Spinal cord (tissue), 10 donors: ENCODE data around the gene ACAP2. TPM values are rescaled to one million over a fixed set of nuclear protein-coding genes. Genes with fewer than 3 reads are reported as not detected.

ENCODE experiments used
- DNase-seq, 6 donors: peaks; one replicate each; pipeline versions ENCODE4 v3.0.0 to v3.0.0-alpha.2; 2013 to 2015; ENCODE audit warnings: low spot score in 6 of 6, low read depth in 4 of 6
- H3K27ac ChIP-seq: one replicate; pipeline ENCODE4 v1.5.1; 2013; ENCODE audit warnings: low read depth, low read length, control low read depth
- H3K27me3 ChIP-seq: one replicate; pipeline ENCODE4 v1.6.1; 2013; ENCODE audit warnings: low read length; ENCODE audit not compliant: control insufficient read depth, insufficient read depth
- H3K36me3 ChIP-seq: one replicate; pipeline ENCODE4 v1.6.1; 2013; ENCODE audit warnings: low read length; ENCODE audit not compliant: control insufficient read depth, insufficient read depth
- H3K4me1 ChIP-seq: one replicate; pipeline ENCODE4 v1.6.1; 2013; ENCODE audit warnings: low read length; ENCODE audit not compliant: control insufficient read depth, insufficient read depth
- H3K4me3 ChIP-seq: one replicate; pipeline ENCODE4 v1.5.1; 2013; ENCODE audit warnings: low read depth, low read length, control low read depth
- H3K9me3 ChIP-seq: one replicate; pipeline ENCODE4 v1.6.1; 2013; ENCODE audit warnings: low read length; ENCODE audit not compliant: control insufficient read depth, insufficient read depth
- WGBS: methylation state at CpG from one replicate; pipeline ENCODE4 v1.1.5; 2013; ENCODE audit warnings: missing lambda C conversion rate; ENCODE audit not compliant: insufficient coverage; 5-methylcytosine and 5-hydroxymethylcytosine counted together
- polyA plus RNA-seq, 2 donors: library from polyadenylated mRNA; unstranded; fragments of 120-200 nt; gene quantifications; one replicate each; pipeline ENCODE4 v1.2.1, GENCODE V29; 2013; ENCODE audit not compliant: insufficient read length in 2 of 2
- total RNA-seq, 2 donors: library from RNA; depleted of rRNA in 1 of 2; stranded (reverse); fragments of 120-200 nt in 1 of 2; fragments of >200 nt in 1 of 2; gene quantifications; one replicate each; pipeline versions ENCODE4 v1.2.3 to v1.2.4, GENCODE V29; 2013 to 2014
- donor health status: healthy.

The ACAP2 gene
- total and polyA plus RNA-seq, 4 donors = 34.5 to 197 (median 57.2) TPM

- peak overlapping the region; percentile 85 for H3K27ac ChIP-seq
- H3K4me3 ChIP-seq = peak overlapping the region; percentile 57
- peaks cover 19% of the 10 kb centered on the region for H3K36me3 ChIP-seq
- no peaks in the 10 kb centered on the region for H3K9me3 ChIP-seq
- 2% methylated on average over 82 of the region's 82 CpGs for WGBS
- H3K27me3 ChIP-seq = no peaks in the 10 kb centered on the region
- peaks cover 59% of the 10 kb centered on the region for H3K4me1 ChIP-seq
- peak in 5 of 6 donors; percentile 74 to 96 (median 82) for DNase-seq
These were observed 183.1 kb downstream of the ACAP2 start for GRCh38 chr3:195259475-195260279.

GRCh38 chr3:195259154-195259474 is 183.7 kb downstream of the ACAP2 start:
- H3K9me3 ChIP-seq = no peaks in the 10 kb centered on the region
- DNase-seq = no peak
- H3K4me3 ChIP-seq = peak overlapping the region; percentile 57
- no peaks in the 10 kb centered on the region for H3K27me3 ChIP-seq
- peaks cover 65% of the 10 kb centered on the region for H3K4me1 ChIP-seq
- WGBS = 39% methylated on average over 4 of the region's 7 CpGs
- peak overlapping the region; percentile 85 for H3K27ac ChIP-seq
- H3K36me3 ChIP-seq = peaks cover 20% of the 10 kb centered on the region

GRCh38 chr3:195258449-195259153 is 184.2 kb downstream of the ACAP2 start:
- DNase-seq = peak in 1 of 6 donors; percentile 64
- H3K27ac ChIP-seq = peak overlapping the region; percentile 85
- H3K4me1 ChIP-seq = peaks cover 70% of the 10 kb centered on the region
- WGBS = 57% methylated on average over 14 of the region's 14 CpGs
- no peaks in the 10 kb centered on the region for H3K9me3 ChIP-seq
- H3K4me3 ChIP-seq = no peak overlapping the region
- no peaks in the 10 kb centered on the region for H3K27me3 ChIP-seq
- H3K36me3 ChIP-seq = peaks cover 23% of the 10 kb centered on the region

DNA sequence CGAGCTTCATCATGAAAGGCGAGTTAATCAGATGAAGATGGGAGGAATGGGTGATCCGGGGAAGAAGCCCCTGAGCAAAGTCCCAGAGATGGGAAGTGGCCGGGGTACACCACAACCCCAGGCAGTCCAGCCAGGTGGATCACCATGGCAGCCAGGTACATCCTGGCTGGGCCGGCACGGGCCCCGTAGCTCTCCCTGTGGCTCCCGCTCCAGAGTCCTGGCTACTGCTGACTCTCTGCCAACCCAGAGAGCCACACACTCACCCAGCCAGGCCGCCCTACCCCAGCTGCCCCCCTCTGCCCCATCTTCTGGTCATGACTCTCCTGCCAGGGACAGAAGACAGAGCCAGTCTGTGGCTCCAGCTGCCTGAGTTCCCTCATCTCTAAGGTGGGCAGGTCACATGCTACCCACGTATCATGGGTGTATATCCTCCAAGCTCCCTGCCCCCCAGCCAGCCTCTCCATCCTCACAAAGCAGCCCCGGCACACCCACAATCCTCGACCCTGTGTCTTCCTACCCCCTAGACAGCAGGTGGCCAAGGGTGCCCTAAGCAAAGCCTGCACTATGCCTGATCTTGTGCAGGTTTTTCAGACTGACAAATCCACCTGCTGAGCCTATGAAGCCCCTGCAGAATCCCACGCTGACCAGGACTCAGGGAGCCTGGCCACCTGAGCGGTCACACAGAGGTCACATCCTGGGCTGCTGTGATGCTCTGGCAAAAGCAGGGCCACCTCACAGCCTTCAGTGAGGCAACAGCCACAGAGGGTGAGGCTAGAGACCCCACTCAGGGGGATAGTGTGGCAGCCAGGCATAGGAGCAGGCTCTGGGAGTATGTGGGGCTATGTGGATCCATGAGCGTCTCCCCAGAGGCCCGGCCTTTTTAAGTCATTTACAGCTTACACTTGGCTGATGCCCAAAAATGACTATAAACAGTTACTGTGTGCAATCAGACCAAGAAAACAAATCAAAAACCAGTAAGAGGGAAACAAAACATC is 185.1 kb downstream of the ACAP2 start:
- Histone ChIP-seq H3K27ac (peak overlapping the region; percentile 29), H3K27me3 (no peaks in the 10 kb centered on the region), H3K36me3 (peaks cover 23% of the 10 kb centered on the region), H3K9me3 (no peaks in the 10 kb centered on the region), H3K4me1 (peaks cover 78% of the 10 kb centered on the region), H3K4me3 (no peak overlapping the region)
- 86% methylated on average over 14 of the region's 16 CpGs for WGBS
- peak in 1 of 6 donors; percentile 22 for DNase-seq

GRCh38 chr3:195256639-195257453 is 186.0 kb downstream of the ACAP2 start:
- peaks cover 80% of the 10 kb centered on the region for H3K4me1 ChIP-seq

DNA sequence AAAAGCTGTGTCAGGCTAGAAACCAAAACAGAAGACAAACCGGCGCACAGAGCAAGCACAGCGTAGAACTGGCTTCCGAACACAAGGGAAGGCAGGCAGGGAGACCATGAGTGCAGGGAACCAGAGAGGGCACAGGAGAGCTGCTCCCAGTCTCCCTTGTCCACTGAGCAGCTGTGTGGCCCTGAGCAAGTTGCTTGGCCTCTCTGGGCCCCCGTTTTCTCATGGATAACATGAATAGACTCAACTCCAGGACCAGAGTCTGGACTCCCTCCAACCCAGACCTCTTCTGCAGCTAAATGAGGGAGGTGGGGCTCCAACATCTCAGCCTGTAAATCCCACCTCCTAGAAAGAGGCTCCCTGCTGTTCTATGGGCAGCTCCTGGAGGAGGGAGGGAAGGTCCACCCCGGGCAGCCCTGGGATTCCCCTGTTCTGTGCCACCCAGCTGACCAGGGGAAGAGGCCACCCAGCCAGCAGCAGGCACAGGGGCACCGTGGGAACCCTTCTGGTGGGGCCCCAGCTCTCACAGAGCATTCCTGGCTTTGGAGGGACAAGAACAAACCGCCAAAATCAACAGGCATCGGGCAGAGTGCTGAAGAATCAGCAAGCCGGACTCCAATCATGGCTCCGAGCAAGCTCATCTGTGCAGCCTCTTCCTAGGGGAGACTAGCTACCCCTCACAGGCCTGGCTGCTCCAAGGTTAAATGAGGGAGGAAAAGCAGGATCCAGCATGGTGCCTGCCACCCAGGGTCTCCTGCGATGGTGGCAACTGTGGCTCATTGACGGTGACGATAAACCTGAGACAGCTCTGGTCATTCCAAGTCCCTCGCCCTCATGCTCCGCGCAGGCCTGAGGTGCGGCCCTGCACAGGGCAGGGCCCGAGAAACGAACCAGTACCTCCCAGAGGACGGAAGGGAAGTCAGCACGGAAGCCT is 187.0 kb downstream of the ACAP2 start:
- DNase-seq = peak in 1 of 6 donors; percentile 47
- H3K27ac ChIP-seq = peak overlapping the region; percentile 48
- H3K4me1 ChIP-seq = peaks cover 84% of the 10 kb centered on the region
- H3K27me3 ChIP-seq = no peaks in the 10 kb centered on the region
- H3K36me3 ChIP-seq = peaks cover 25% of the 10 kb centered on the region
- 76% methylated on average over 22 of the region's 22 CpGs for WGBS
- H3K9me3 ChIP-seq = no peaks in the 10 kb centered on the region
- H3K4me3 ChIP-seq = no peak overlapping the region

More at GRCh38 chr3:195256639-195257453, 186.0 kb downstream of the ACAP2 start:
- Histone ChIP-seq H3K4me3 (no peak overlapping the region), H3K27me3 (no peaks in the 10 kb centered on the region), H3K36me3 (peaks cover 23% of the 10 kb centered on the region), H3K9me3 (no peaks in the 10 kb centered on the region), H3K27ac (no peak overlapping the region)
- WGBS = 96% methylated on average over 17 of the region's 19 CpGs
- DNase-seq = no peak

DNA sequence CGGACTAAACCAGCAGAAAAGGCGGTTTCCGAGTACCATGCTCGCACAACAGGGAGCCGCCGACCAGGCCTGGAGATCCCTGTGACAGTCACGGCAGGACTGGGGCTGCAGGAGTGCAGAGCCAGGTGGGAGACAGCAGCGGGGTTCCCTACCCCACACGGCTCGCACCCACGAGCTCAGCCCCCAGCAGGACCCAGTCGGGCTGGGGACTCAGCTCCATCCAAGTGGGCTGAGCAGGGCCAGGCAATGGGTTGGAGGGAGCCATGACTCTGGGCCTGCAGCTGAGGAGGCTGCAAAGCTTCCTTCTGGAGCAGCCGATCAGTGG is 187.7 kb downstream of the ACAP2 start:
- Histone ChIP-seq H3K36me3 (peaks cover 25% of the 10 kb centered on the region), H3K27ac (no peak overlapping the region), H3K4me3 (no peak overlapping the region), H3K27me3 (no peaks in the 10 kb centered on the region), H3K9me3 (no peaks in the 10 kb centered on the region), H3K4me1 (peaks cover 78% of the 10 kb centered on the region)
- WGBS = 77% methylated on average over 11 of the region's 13 CpGs
- DNase-seq = no peak

DNA sequence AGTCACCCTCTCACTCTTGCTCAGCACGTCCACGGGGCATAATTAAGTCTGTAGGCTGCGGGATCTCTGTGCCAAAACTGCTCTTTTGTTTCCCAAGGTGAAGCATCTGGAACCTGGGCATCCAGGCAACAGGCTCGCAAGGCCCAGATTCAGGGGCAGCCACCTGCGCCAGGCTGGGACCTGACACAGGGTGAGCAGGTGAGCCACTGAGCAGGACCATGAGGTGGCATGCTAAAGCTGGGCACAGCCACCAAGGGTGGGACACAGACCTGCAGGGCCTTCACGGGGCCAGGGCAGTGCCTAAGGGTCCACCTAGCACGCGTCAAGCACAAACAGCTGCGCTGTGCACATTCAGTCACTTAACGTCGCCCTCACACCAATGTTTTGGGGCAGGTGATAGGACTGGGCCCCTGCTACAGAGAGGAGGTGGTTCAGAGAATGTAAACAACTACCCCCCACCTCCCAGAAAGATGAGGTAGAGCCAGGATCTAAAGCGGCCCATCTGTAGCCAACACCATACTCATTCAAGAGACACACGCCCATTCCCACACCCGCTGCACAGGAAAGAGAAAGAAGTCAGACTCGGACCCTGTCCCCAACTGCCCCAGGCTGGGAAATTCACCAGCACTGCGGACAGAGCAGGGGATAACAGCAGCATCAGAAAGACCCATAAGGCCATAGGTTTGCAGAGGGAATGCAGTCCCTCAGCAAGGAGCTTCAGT is 188.2 kb downstream of the ACAP2 start:
- peaks cover 25% of the 10 kb centered on the region for H3K36me3 ChIP-seq
- H3K4me3 ChIP-seq = no peak overlapping the region
- no peaks in the 10 kb centered on the region for H3K27me3 ChIP-seq
- H3K4me1 ChIP-seq = peaks cover 76% of the 10 kb centered on the region
- H3K27ac ChIP-seq = peak overlapping the region; percentile 21
- DNase-seq = no peak
- no peaks in the 10 kb centered on the region for H3K9me3 ChIP-seq
- WGBS = 67% methylated on average over 11 of the region's 16 CpGs
